HG03139 (cell line): Measurements from ENCODE around the gene LEO1.

ENCODE experiments used
- ATAC-seq: cut with Tn5 transposase; IDR thresholded peaks from one replicate; pipeline ENCODE4 v1.9.1; 2021; ENCODE audit not compliant: unreplicated experiment

The LEO1 gene

GRCh38 chr15:51971375-51972133 lies at the start of gene LEO1:
TSS of gene LEO1 (minus strand) at chr15:51971778. CDS start at chr15:51971745, 33 bp downstream.
- peak; percentile 84 for ATAC-seq

- no peak for ATAC-seq
These were observed 49.6 kb upstream of the LEO1 start for GRCh38 chr15:52021128-52021671.

GRCh38 chr15:52020221-52021085 lies 48.9 kb upstream of the LEO1 start:
- ATAC-seq, result no peak

- peak; percentile 44 for ATAC-seq
These were observed 48.0 kb upstream of the LEO1 start for GRCh38 chr15:52019394-52020220.

- ATAC-seq, result peak; percentile 66
These were observed 47.3 kb upstream of the LEO1 start, which contains the start of gene MAPK6 for GRCh38 chr15:52018693-52019393. TSS of gene MAPK6 (plus strand) at chr15:52019219. CDS start at chr15:52046461, 27,242 bp downstream.

- ATAC-seq, result no peak
These were observed 46.7 kb upstream of the LEO1 start for GRCh38 chr15:52018244-52018643.

GRCh38 chr15:52016316-52016715 lies 44.7 kb upstream of the LEO1 start:
- ATAC-seq, result no peak

GRCh38 chr15:52014616-52015015 lies 43.0 kb upstream of the LEO1 start:
- no peak for ATAC-seq

- ATAC-seq, result no peak
These were observed 41.7 kb upstream of the LEO1 start for GRCh38 chr15:52013151-52013791.

- ATAC-seq, result no peak
These were observed 40.6 kb upstream of the LEO1 start for GRCh38 chr15:52012210-52012609.

GRCh38 chr15:52011711-52012144 lies 40.1 kb upstream of the LEO1 start:
- ATAC-seq, result no peak

GRCh38 chr15:52010633-52011595 lies 39.3 kb upstream of the LEO1 start:
- no peak for ATAC-seq

GRCh38 chr15:52008698-52009434 lies 37.3 kb upstream of the LEO1 start:
- no peak for ATAC-seq

- no peak for ATAC-seq
These were observed 36.8 kb upstream of the LEO1 start for GRCh38 chr15:52008359-52008697.

GRCh38 chr15:52006702-52007340 lies 35.2 kb upstream of the LEO1 start:
- ATAC-seq, result peak; percentile 16

GRCh38 chr15:52005748-52006701 lies 34.4 kb upstream of the LEO1 start:
- peak; percentile 57 for ATAC-seq
